Panc1 (cell line): Measurements from ENCODE around the gene MOB2. TPM values are rescaled to one million over a fixed set of nuclear protein-coding genes. Genes with fewer than 3 reads are reported as not detected.

Experiments
- ATAC-seq: fragments of 200-7000 bp; cut with Tn5 transposase; 2 replicates; pipeline ENCODE4 v1.9.1; 2020; ENCODE audit warnings: mild to moderate bottlenecking, moderate library complexity
- BruUV-seq: library from RNA; stranded (reverse); fragments of 400-500 nt; replicated peaks from 2 replicates; lab custom pipeline; 2021; lab: Mats Ljungman, UMichigan
- CTCF ChIA-PET: fragments of 300-600 bp; sonication (Branson Sonifier 250); formaldehyde crosslinking; loops from one replicate; lab custom pipeline; 2022; ENCODE audit warnings: antibody characterized with exemption; lab: Charles Lee
- POLR2A ChIA-PET: fragments of 300-600 bp; sonication (Branson Sonifier 250); formaldehyde crosslinking; loops from one replicate; lab custom pipeline; 2022; ENCODE audit warnings: antibody characterized with exemption; lab: Charles Lee
- DNase-seq: peaks from one replicate; pipeline ENCODE4 v3.0.0-alpha.2; 2010; ENCODE audit warnings: low read depth, low spot score
- H3K27ac ChIP-seq: 2 replicates; pipeline ENCODE4 v1.5.1; 2011; ENCODE audit warnings: mild to moderate bottlenecking, low read length, inconsistent platforms
- H3K27me3 ChIP-seq: fragments of 200-500 bp; sonication (Bioruptor generic); 2 replicates; pipeline ENCODE4 v1.6.0; 2014; ENCODE audit warnings: low read length, inconsistent platforms; ENCODE audit not compliant: control insufficient read depth, insufficient read depth
- H3K36me3 ChIP-seq: fragments of 200-500 bp; sonication (Bioruptor generic); 2 replicates; pipeline ENCODE4 v1.5.1; 2014; ENCODE audit warnings: inconsistent platforms, mild to moderate bottlenecking, low read length, moderate library complexity; ENCODE audit not compliant: control insufficient read depth, insufficient read depth
- H3K4me1 ChIP-seq: 2 replicates; pipeline ENCODE4 v1.5.1; 2011; ENCODE audit warnings: inconsistent platforms, mild to moderate bottlenecking, low read length, moderate library complexity; ENCODE audit not compliant: control insufficient read depth, insufficient read depth
- H3K4me3 ChIP-seq, 2 experiments: 2 replicates each; pipeline ENCODE4 v1.5.1; 2011 to 2012; ENCODE audit warnings: low read depth in 2 of 2, low read length in 2 of 2, mild to moderate bottlenecking in 2 of 2, inconsistent platforms in 1 of 2, moderate library complexity in 1 of 2
- H3K9me3 ChIP-seq: fragments of 200-500 bp; sonication (Bioruptor generic); 2 replicates; pipeline ENCODE4 v1.5.1; 2014; ENCODE audit warnings: low read depth, mild to moderate bottlenecking, inconsistent platforms, low read length, moderate library complexity; ENCODE audit not compliant: control insufficient read depth, insufficient read depth
- CTCF ChIP-seq: fragments of 450-650 bp; IDR thresholded peaks from 2 replicates; pipeline ENCODE4 v1.5.1; 2017; ENCODE audit warnings: mild to moderate bottlenecking
- POLR2AphosphoS5 ChIP-seq: IDR thresholded peaks from 2 replicates; pipeline ENCODE4 v1.6.1; 2012; ENCODE audit warnings: mild to moderate bottlenecking, low read depth, low read length, moderate library complexity
- REST ChIP-seq, 2 experiments: IDR thresholded peaks; 2 replicates each; pipeline ENCODE4 v1.6.1; 2011 to 2012; ENCODE audit warnings: low read depth in 2 of 2, control low read depth in 1 of 2, low read length in 1 of 2, mild to moderate bottlenecking in 1 of 2, moderate library complexity in 1 of 2; ENCODE audit not compliant: insufficient read depth in 1 of 2
- SIN3A ChIP-seq: IDR thresholded peaks from 2 replicates; pipeline ENCODE4 v1.6.1; 2012; ENCODE audit warnings: low read depth, mild to moderate bottlenecking, low read length, moderate library complexity, borderline replicate concordance; ENCODE audit not compliant: insufficient read depth
- TCF7L2 ChIP-seq: IDR thresholded peaks from 2 replicates; pipeline ENCODE4 v1.6.1; 2011; ENCODE audit warnings: mild to moderate bottlenecking, low read depth, low read length, inconsistent platforms
- in situ Hi-C: cut with HindIII; loops from 2 replicates; pipeline ENCODE4 v1.10.0; 2016; ENCODE audit warnings: low sequenced_read_pairs, low pct_unique_long_range_greater_than_20kb
- intact Hi-C: fragments of 100-400 bp; cut with micrococcal nuclease; formaldehyde crosslinking; loops from one replicate; pipeline ENCODE4 v1.10.0; 2022; ENCODE audit not compliant: unreplicated experiment
- total RNA-seq: library from RNA; stranded (reverse); gene quantifications from one replicate; pipeline ENCODE4 v1.2.1, GENCODE V29; 2021; ENCODE audit not compliant: unreplicated experiment

MOB2 gene
- total RNA-seq, 1 experiment from 2014 or later = 51.2 TPM

- H3K36me3 ChIP-seq = no peaks in the 10 kb centered on the region
- no peaks in the 10 kb centered on the region for H3K9me3 ChIP-seq
- H3K4me1 ChIP-seq = no peaks in the 10 kb centered on the region
- CTCF ChIA-PET = no interaction called here
- intact Hi-C loops = no loop called here
- ATAC-seq = no peak
- no peak overlapping the region for H3K4me3 ChIP-seq
- POLR2A ChIA-PET = no interaction called here
- DNase-seq = no peak
- no TSS peak for BruUV-seq
- H3K27ac ChIP-seq = no peak overlapping the region
- TF ChIP-seq TCF7L2 = no peak
- no peak for TF ChIP-seq CTCF
- 0 out of 4 replicates have a peak, but pooled peaks of 1 of the 2 experiments have one; percentile 12 for TF ChIP-seq REST (IDR thresholded peaks at IDR 0.05; ENCODE audit: insufficient read depth in 1 of 2, low read depth in 2 of 2, low read length in 1 of 2)
- in situ Hi-C loops = no loop called here
- no peaks in the 10 kb centered on the region for H3K27me3 ChIP-seq
Observed at GRCh38 chr11:1470681-1471611, 15.6 kb downstream of the MOB2 start.

- POLR2A ChIA-PET = no interaction called here
- no TSS peak for BruUV-seq
Observed at GRCh38 chr11:1469911-1470680, 16.5 kb downstream of the MOB2 start.

More at GRCh38 chr11:1469911-1470680, 16.5 kb downstream of the MOB2 start:
- no peak for TF ChIP-seq REST (IDR thresholded peaks at IDR 0.05; ENCODE audit: insufficient read depth in 1 of 2, low read depth in 2 of 2, low read length in 1 of 2)
- no peak for TF ChIP-seq CTCF
- no peak; the same call in 1 of the 2 replicates for TF ChIP-seq POLR2AphosphoS5
- no peak for TF ChIP-seq TCF7L2
- TF ChIP-seq SIN3A = no peak
- Histone ChIP-seq H3K27ac (no peak overlapping the region), H3K4me3 (no peak overlapping the region), H3K4me1 (no peaks in the 10 kb centered on the region), H3K36me3 (no peaks in the 10 kb centered on the region), H3K9me3 (no peaks in the 10 kb centered on the region), H3K27me3 (no peaks in the 10 kb centered on the region)
- CTCF ChIA-PET = interaction anchor here (0.5 to 0.8 kb wide), 2 partner anchors 188 to 709 kb away, joined by 4 to 5 read pairs; no protein-coding TSS in a partner anchor
- ATAC-seq = no peak
- intact Hi-C loops = no loop called here
- DNase-seq = no peak
- in situ Hi-C loops = no loop called here
